ENCODE measurements around the gene HK1. TPM values are rescaled to one million over a fixed set of nuclear protein-coding genes. Genes with fewer than 3 reads are reported as not detected.

The HK1 gene
- total RNA-seq, 4 donors from 2014 or later, result 119 to 142 (median 141) TPM

GRCh38 chr10:69419744-69420126, 141.4 kb downstream of the HK1 start:
- Histone ChIP-seq H3K27ac (no peak overlapping the region), H3K36me3 (no peaks in the 10 kb centered on the region), H3K4me1 (peaks cover 3% of the 10 kb centered on the region), H3K4me3 (no peak overlapping the region), H3K9me3 (no peaks in the 10 kb centered on the region), H3K27me3 (no peaks in the 10 kb centered on the region)
- peak in 1 of 2 donors; percentile 55 for DNase-seq (ENCODE audit: low spot score in 2 of 2)
- no peak for TF ChIP-seq EP300 (IDR thresholded peaks at IDR 0.05)
- no peak for TF ChIP-seq POLR2AphosphoS5 (IDR thresholded peaks at IDR 0.05)
- no peak for TF ChIP-seq CTCF (IDR thresholded peaks at IDR 0.05)
- TF ChIP-seq POLR2A (IDR thresholded peaks at IDR 0.05), result no peak
- WGBS, result 90% methylated on average over 11 of the region's 11 CpGs

DNA sequence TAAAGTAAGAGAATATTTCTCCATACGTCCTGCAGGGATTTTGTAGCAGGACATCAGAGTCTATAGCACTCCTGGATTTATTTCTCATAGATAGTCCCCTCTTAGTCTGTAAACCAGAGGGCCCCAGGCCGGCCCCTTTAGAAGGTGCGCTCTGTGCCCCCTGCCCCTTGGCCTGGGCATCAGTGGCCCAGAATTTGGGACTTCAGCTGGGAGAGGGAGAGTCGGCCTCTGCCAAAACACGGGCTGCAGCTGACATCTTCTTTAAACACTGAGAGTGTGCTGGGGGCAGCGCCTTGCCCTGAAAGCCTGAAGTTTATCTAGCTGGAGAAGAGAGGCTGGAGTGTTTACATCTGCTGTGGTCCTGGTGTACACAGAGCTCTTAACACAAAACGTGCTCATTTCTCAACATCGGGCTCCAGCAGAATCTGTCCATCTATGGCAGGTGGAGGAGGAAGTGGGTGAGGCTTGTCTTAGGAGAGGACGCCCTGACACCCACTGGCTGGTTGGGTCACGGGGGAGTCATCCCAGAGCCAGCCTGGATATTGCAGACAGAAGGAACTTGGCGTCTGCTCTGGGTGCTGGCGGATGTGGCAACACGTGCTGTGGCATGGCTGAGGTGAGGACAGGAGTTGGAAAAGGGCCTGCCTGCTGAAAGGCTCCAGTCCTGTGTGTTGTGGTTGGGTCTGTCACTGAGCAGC, 143.5 kb downstream of the HK1 start:
- no peaks in the 10 kb centered on the region for H3K36me3 ChIP-seq
- peak in 1 of 2 donors; percentile 40 for DNase-seq (ENCODE audit: low spot score in 2 of 2)
- H3K27ac ChIP-seq, result no peak overlapping the region
- WGBS, result 76% methylated on average over 10 of the region's 13 CpGs
- H3K27me3 ChIP-seq, result no peaks in the 10 kb centered on the region
- no peak overlapping the region for H3K4me3 ChIP-seq
- H3K4me1 ChIP-seq, result peaks cover 6% of the 10 kb centered on the region
- TF ChIP-seq POLR2A (IDR thresholded peaks at IDR 0.05) (no peak), EP300 (IDR thresholded peaks at IDR 0.05) (no peak), CTCF (IDR thresholded peaks at IDR 0.05) (no peak), POLR2AphosphoS5 (IDR thresholded peaks at IDR 0.05) (no peak)
- no peaks in the 10 kb centered on the region for H3K9me3 ChIP-seq

DNA sequence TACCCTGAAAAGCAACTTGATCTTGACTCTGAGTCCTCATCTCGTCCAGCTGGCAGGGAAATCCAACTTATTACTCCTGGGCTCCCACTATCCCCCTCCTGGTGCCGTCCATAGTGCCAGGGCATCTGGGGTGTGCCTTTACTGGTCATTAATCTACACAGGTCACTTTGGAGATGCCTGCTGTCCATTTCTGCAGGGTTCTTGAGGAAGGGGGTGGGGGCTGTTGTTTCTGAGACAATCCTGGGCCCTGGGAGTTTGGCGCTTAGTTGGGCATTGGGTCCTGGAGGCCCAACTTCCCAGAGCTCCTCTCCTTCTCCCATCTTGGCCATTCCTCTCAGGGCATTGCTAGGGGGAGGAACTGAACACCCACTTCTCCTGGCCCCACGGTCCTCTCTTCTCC, 144.4 kb downstream of the HK1 start:
- TF ChIP-seq POLR2AphosphoS5 (IDR thresholded peaks at IDR 0.05), result no peak
- TF ChIP-seq POLR2A (IDR thresholded peaks at IDR 0.05), result no peak
- H3K4me3 ChIP-seq, result no peak overlapping the region
- no peaks in the 10 kb centered on the region for H3K9me3 ChIP-seq
- peaks cover 6% of the 10 kb centered on the region for H3K4me1 ChIP-seq
- H3K27ac ChIP-seq, result no peak overlapping the region
- 87% methylated on average over 4 of the region's 4 CpGs for WGBS
- no peaks in the 10 kb centered on the region for H3K36me3 ChIP-seq
- no peak for DNase-seq (ENCODE audit: low spot score in 2 of 2)
- no peaks in the 10 kb centered on the region for H3K27me3 ChIP-seq

DNA sequence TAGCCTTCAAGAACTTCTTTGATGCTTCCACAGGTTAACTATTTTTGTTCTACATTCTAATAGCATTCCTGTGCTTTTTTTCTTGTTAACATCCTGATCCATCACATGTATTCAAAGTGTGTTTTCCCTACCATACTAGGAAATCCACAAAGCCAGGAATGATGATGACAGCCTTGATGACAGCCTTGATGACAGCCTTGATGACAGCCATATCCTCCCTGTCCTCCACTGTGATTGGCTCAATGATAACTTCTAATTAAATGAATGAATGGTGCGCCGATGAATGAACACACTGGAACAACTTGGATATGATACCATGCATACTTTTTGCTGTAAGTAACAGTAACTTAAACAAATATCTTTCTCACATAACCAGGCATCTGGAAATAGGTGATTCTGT, 146.7 kb downstream of the HK1 start:
- no peak for TF ChIP-seq POLR2A (IDR thresholded peaks at IDR 0.05)
- TF ChIP-seq POLR2AphosphoS5 (IDR thresholded peaks at IDR 0.05), result no peak
- no peak for TF ChIP-seq CTCF (IDR thresholded peaks at IDR 0.05)
- no peak for TF ChIP-seq EP300 (IDR thresholded peaks at IDR 0.05)
- no peaks in the 10 kb centered on the region for H3K27me3 ChIP-seq
- WGBS, result 96% methylated on average over 2 of the region's 2 CpGs
- no peak overlapping the region for H3K27ac ChIP-seq
- no peaks in the 10 kb centered on the region for H3K36me3 ChIP-seq
- peaks cover 6% of the 10 kb centered on the region for H3K4me1 ChIP-seq
- no peak for DNase-seq (ENCODE audit: low spot score in 2 of 2)
- H3K9me3 ChIP-seq, result no peaks in the 10 kb centered on the region
- no peak overlapping the region for H3K4me3 ChIP-seq

DNA sequence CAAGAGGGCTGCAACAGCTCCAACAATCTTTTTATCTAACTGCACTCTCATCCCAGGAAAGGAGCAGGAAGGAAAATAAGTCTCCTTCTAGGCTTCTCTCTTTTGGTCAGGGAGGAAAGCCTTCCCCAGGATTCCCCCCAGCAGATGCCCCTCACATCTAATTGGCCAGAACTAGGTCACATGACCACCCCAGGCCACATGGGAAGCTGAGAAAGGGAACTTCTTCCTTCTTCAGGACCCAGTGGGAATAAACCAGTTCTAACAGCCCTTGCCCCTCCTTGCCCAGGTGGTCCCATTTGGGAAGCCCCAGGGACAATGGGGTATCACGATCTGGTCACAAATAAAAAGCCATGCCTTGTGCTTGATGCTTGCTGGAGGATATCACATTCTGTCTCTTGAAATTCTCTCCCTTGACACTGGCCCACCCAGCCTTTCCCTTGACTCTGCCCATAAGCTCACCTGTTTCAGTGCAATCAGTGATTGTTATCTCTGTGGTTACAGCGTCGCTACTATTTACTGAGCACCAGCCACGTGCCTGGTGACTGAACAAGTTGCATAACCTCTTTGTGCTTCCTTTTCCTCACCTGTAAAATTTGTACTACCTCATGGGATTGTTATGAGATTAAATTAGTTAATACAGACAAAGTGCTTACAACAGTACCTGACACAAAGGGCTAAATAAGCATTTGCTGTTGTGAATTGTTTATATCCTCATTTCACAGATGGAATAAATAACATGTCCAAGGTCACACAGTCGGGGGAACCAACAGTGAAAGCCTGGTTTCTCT, 147.4 kb downstream of the HK1 start:
- Histone ChIP-seq H3K9me3 (no peaks in the 10 kb centered on the region), H3K4me1 (peaks cover 6% of the 10 kb centered on the region), H3K36me3 (no peaks in the 10 kb centered on the region), H3K27me3 (no peaks in the 10 kb centered on the region), H3K4me3 (no peak overlapping the region), H3K27ac (no peak overlapping the region)
- WGBS, result 55% methylated on average over 5 of the region's 5 CpGs
- peak in 1 of 2 donors; percentile 37 for DNase-seq (ENCODE audit: low spot score in 2 of 2)
- TF ChIP-seq CTCF (IDR thresholded peaks at IDR 0.05), result no peak
- no peak for TF ChIP-seq POLR2A (IDR thresholded peaks at IDR 0.05)
- no peak for TF ChIP-seq EP300 (IDR thresholded peaks at IDR 0.05)
- TF ChIP-seq POLR2AphosphoS5 (IDR thresholded peaks at IDR 0.05), result no peak

All from suprapubic skin (tissue), 4 donors.